ENCODE results near the gene SCARB1.

The SCARB1 gene

GRCh38 chr12:124779161-124780141 lies 84.2 kb downstream of the SCARB1 start (continued):
- TF ChIP-seq ZNF70 (CRISPR knock-in tag; IDR thresholded peaks at IDR 0.05), result no peak
- TF ChIP-seq BACH2 (CRISPR knock-in tag; IDR thresholded peaks at IDR 0.05; ENCODE audit: borderline replicate concordance), result no peak
- no peak for TF ChIP-seq OSR1 (CRISPR knock-in tag; IDR thresholded peaks at IDR 0.05)
- TF ChIP-seq ZNF565 (CRISPR knock-in tag; conservative IDR thresholded peaks at IDR 0.05; ENCODE audit: low read depth), result no peak

- TF ChIP-seq ZNF565 (CRISPR knock-in tag; conservative IDR thresholded peaks at IDR 0.05; ENCODE audit: low read depth), result no peak
- ATAC-seq, result no peak
Observed at GRCh38 chr12:124778411-124778810, 85.3 kb downstream of the SCARB1 start.

GRCh38 chr12:124777399-124778372 lies 86.0 kb downstream of the SCARB1 start:
- no peak for ATAC-seq

GRCh38 chr12:124776125-124776513 lies 87.5 kb downstream of the SCARB1 start:
- no peak for ATAC-seq
- TF ChIP-seq RARB (CRISPR knock-in tag; IDR thresholded peaks at IDR 0.05) (no peak), ZFP3 (CRISPR knock-in tag; IDR thresholded peaks at IDR 0.05) (no peak), OSR1 (CRISPR knock-in tag; IDR thresholded peaks at IDR 0.05) (no peak), CREB5 (CRISPR knock-in tag; IDR thresholded peaks at IDR 0.05; ENCODE audit: low read depth) (no peak), ESRRG (CRISPR knock-in tag; IDR thresholded peaks at IDR 0.05) (no peak), TOX (CRISPR knock-in tag; IDR thresholded peaks at IDR 0.05; ENCODE audit: borderline replicate concordance) (no peak), CSRNP3 (CRISPR knock-in tag; IDR thresholded peaks at IDR 0.05) (no peak), TCF4 (CRISPR knock-in tag; IDR thresholded peaks at IDR 0.05; ENCODE audit: borderline replicate concordance) (no peak), GLIS3 (CRISPR knock-in tag; IDR thresholded peaks at IDR 0.05) (no peak)

More at GRCh38 chr12:124777399-124778372, 86.0 kb downstream of the SCARB1 start:
- no peak for TF ChIP-seq TSHZ2 (CRISPR knock-in tag; IDR thresholded peaks at IDR 0.05)

- ATAC-seq, result no peak
- TF ChIP-seq CSDC2 (CRISPR knock-in tag; IDR thresholded peaks at IDR 0.05) (no peak), TSHZ2 (CRISPR knock-in tag; IDR thresholded peaks at IDR 0.05) (no peak), CSRNP3 (CRISPR knock-in tag; IDR thresholded peaks at IDR 0.05) (no peak), OSR1 (CRISPR knock-in tag; IDR thresholded peaks at IDR 0.05) (no peak), ESRRG (CRISPR knock-in tag; IDR thresholded peaks at IDR 0.05) (no peak), SNAI2 (CRISPR knock-in tag; IDR thresholded peaks at IDR 0.05) (no peak), GLIS3 (CRISPR knock-in tag; IDR thresholded peaks at IDR 0.05) (no peak), RARB (CRISPR knock-in tag; IDR thresholded peaks at IDR 0.05) (no peak), ARNTL (CRISPR knock-in tag; IDR thresholded peaks at IDR 0.05; ENCODE audit: borderline replicate concordance, low read depth) (no peak), BACH2 (CRISPR knock-in tag; IDR thresholded peaks at IDR 0.05; ENCODE audit: borderline replicate concordance) (no peak), ISL1 (CRISPR knock-in tag; IDR thresholded peaks at IDR 0.05) (no peak)
Observed at GRCh38 chr12:124774462-124775167, 89.0 kb downstream of the SCARB1 start.
